Measurements from ENCODE around the gene LRP1-AS.
A peak's percentile ranks its signal among the peaks of the same experiment; 100 is the strongest.
"Not testable (repeated sequence)": the region's sequence is repeated elsewhere in the genome, so short reads cannot be mapped to it uniquely, and the experiment has no call there.

The LRP1-AS gene

GRCh38 chr12:57138526-57139272 is 8.7 kb downstream of the LRP1-AS start:
- DNase-seq, result no peak

- DNase-seq, result no peak
Observed at GRCh38 chr12:57135527-57136326, 11.7 kb downstream of the LRP1-AS start.

- no peak for DNase-seq
Observed at GRCh38 chr12:57134949-57135348, 12.5 kb downstream of the LRP1-AS start.

GRCh38 chr12:57133916-57134315 is 13.5 kb downstream of the LRP1-AS start:
- no peak for DNase-seq

GRCh38 chr12:57133013-57133569 is 14.3 kb downstream of the LRP1-AS start:
- no peak for DNase-seq

GRCh38 chr12:57131896-57132744 is 15.3 kb downstream of the LRP1-AS start:
- DNase-seq, result no peak

- DNase-seq, result no peak
Observed at GRCh38 chr12:57130941-57131340, 16.5 kb downstream of the LRP1-AS start.

- no peak for DNase-seq
Observed at GRCh38 chr12:57129889-57130288, 17.5 kb downstream of the LRP1-AS start.

GRCh38 chr12:57129321-57129842 is 18.0 kb downstream of the LRP1-AS start:
- DNase-seq, result no peak

- no peak for DNase-seq
Observed at GRCh38 chr12:57128519-57129247, 18.7 kb downstream of the LRP1-AS start.

GRCh38 chr12:57127726-57128518 is 19.5 kb downstream of the LRP1-AS start, which contains the start of gene LRP1:
Gene LRP1, plus strand, starts transcription at chr12:57128483. Its CDS starts 482 bp downstream, at chr12:57128965.
- peak; percentile 69 for DNase-seq

GRCh38 chr12:57127101-57127725 is 20.2 kb downstream of the LRP1-AS start:
- DNase-seq, result peak; percentile 37

- no peak for DNase-seq
Observed at GRCh38 chr12:57126561-57126960, 20.9 kb downstream of the LRP1-AS start.

- DNase-seq, result no peak
Observed at GRCh38 chr12:57126061-57126460, 21.4 kb downstream of the LRP1-AS start.

GRCh38 chr12:57124261-57124877 is 23.1 kb downstream of the LRP1-AS start:
- DNase-seq, result peak; percentile 57

- no peak for DNase-seq
Observed at GRCh38 chr12:57123813-57124212, 23.6 kb downstream of the LRP1-AS start.

GRCh38 chr12:57120718-57121117 is 26.7 kb downstream of the LRP1-AS start:
- not testable (repeated sequence) for DNase-seq

GRCh38 chr12:57119294-57120085 is 27.9 kb downstream of the LRP1-AS start:
- no peak for DNase-seq

- DNase-seq, result no peak
Observed at GRCh38 chr12:57118711-57119271, 28.6 kb downstream of the LRP1-AS start.
